Measurements from ENCODE around the gene RBFOX1.

GRCh38 chr16:7330709-7331108 is 1.9 kb upstream of the RBFOX1 start:
- TF ChIP-seq CTCF (IDR thresholded peaks at IDR 0.05), result no peak
- no peak for TF ChIP-seq POLR2AphosphoS5 (IDR thresholded peaks at IDR 0.05)
- TF ChIP-seq EP300 (IDR thresholded peaks at IDR 0.05), result no peak
- TF ChIP-seq POLR2A (IDR thresholded peaks at IDR 0.05), result no peak
